NCI-H1417 treated with DMSO at 0.1 percent for 48 hours (cell line): ENCODE measurements around the gene HIGD1B.

ENCODE experiments used
- DNase-seq: peaks from one replicate; lab custom pipeline; 2025; lab: John Stamatoyannopoulos, UW

The HIGD1B gene

GRCh38 chr17:44837196-44837595 lies 10.5 kb upstream of the HIGD1B start:
- no peak for DNase-seq

- no peak for DNase-seq
Observed at GRCh38 chr17:44840274-44840673, 7.4 kb upstream of the HIGD1B start.

GRCh38 chr17:44840936-44841335 lies 6.7 kb upstream of the HIGD1B start:
- DNase-seq: no peak

DNA sequence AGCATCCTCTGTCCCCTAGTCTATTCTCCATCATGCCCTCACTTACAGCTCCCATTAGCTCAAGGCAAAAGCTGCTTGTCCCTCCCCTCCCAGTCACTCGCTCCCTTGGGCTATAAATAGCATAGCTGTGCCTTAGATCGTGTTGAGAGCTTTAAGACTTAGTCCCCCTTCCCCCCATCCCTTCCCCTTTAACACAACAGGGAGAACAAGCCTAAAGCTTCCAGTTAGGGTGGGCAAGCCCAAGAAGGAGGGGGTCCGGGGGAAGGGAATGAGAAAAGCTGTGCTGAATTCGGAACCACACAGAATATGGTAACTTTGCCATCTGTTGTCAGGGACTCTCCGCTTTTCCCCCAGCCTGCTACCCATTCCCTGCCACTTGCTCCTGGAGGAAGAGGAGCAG lies 4.9 kb upstream of the HIGD1B start:
- no peak for DNase-seq

DNA sequence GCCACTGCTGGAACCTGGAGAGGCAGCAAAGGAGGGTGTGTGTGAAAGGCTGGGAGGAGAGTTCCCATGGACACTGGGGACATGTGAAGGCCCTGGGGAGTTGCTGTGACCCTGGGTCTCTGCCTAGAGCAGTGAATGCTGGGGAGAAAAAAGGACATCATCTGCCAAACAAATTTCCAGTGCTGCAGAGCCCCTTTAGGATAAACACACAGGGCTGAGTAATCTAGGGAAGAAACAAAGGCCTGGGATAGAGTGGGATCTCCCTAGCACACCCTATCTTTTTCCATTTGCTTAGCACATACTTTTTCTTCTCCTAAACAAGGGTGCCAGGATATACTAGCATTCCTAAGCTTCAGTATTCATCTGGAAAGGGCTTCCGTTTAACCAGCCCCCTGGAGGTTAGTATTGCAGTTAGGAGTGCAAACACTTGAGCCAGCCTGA lies 3.3 kb upstream of the HIGD1B start:
- no peak for DNase-seq

DNA sequence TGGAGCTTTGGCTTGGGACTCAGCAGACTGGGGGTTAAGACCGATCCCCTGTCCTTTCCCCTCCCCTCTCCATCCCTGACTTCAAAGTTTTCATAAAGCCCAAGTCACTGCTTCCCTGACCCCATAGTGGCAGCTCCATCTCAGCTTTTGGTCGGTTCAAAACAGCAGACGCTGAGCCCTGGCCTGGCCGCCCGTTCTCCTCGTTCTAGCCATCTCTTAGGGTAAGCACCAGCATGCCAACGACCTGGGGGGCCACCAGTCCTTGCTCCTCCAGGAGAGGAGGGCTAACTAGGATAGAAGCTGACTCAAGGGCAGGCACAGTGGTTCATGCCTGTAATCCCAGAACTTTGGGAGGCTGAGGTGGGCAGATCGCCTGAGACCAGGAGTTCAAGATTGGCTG lies 1.5 kb upstream of the HIGD1B start:
- no peak for DNase-seq

GRCh38 chr17:44848257-44848795 lies 643 bp downstream of the HIGD1B start:
- no peak for DNase-seq

- DNase-seq: no peak
Observed at GRCh38 chr17:44848961-44849489, 1.3 kb downstream of the HIGD1B start.

DNA sequence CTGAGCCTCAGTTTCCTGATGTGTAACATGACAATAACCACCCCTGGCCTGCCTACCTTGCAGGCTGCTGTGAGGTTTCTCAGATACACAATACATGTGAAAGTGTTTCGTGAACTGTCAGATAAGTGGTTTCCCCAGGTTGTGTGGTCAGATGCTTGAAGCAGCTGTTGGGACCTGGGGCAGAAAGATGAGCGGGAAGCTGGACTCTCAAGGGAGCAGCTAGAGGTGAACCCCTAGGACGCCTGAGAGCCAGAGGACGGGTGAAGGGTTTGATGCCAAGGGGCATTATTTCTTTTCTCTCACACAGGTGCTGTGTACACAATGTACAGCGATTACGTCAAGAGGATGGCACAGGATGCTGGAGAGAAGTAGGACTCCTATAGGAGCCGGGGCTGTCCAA lies 2.3 kb downstream of the HIGD1B start:
- no peak for DNase-seq

DNA sequence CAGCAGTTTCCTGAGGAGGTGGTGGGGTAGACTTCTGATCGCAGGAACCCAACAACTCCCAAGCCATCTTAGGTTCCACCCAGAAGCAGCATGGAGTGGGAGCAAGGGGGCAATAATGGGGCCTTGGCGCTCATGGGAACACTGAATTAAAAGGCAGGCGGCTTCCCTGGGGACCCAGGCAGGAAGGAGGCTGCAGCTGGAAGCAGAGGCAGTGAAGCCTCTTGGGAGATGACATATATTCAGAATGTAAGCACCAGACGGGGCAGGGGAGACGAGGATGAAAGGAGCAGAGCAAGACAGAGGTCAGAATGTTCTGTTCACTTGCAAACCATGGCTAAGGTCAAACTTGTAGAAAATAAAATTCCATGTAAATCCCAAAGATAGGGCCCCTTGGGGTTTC lies 2.9 kb downstream of the HIGD1B start:
- DNase-seq: no peak

GRCh38 chr17:44854192-44854591 lies 6.5 kb downstream of the HIGD1B start:
- DNase-seq: no peak

- no peak for DNase-seq
Observed at GRCh38 chr17:44859701-44860100, 12.0 kb downstream of the HIGD1B start.

- DNase-seq: no peak
Observed at GRCh38 chr17:44862278-44862914, 14.7 kb downstream of the HIGD1B start.

DNA sequence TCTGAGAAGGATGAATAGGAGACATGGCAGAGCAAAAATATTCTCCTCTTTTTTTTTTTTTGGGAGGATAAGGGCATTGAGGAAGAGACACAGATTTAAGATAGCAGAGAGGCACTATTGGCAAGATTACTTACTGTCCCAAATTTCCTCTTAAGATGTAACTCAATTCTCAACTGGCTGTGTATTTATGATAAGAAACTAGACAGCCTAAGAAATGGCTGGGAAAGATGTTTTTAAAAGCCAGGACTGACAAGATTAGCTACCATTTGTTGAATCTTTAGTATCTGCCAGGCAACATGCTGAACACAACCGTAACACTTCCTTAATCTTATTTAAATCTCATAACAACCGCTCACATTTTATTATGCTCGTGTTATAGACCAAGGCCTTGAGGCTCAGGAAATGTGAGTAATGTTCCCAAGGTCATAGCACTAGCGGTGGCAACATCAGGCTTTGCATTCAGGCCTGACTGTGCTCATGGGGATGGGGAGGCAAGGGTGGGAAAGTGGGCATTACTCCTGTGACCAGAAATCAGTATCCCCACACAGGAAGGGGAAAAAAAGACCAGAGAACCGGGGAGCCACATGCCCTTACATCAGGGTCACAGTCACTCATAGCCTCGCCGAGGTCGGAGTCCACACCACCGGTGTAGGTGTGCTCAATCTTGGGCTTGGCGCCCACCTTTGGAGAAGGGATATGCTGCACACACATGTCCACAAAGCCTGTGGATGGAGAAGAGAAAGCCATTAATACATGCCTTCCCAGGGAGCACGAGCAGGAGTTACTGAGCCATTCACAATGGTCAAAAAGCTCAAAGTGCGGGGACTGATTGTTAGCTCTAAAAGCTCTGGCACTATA lies 15.6 kb downstream of the HIGD1B start:
- DNase-seq: no peak

DNA sequence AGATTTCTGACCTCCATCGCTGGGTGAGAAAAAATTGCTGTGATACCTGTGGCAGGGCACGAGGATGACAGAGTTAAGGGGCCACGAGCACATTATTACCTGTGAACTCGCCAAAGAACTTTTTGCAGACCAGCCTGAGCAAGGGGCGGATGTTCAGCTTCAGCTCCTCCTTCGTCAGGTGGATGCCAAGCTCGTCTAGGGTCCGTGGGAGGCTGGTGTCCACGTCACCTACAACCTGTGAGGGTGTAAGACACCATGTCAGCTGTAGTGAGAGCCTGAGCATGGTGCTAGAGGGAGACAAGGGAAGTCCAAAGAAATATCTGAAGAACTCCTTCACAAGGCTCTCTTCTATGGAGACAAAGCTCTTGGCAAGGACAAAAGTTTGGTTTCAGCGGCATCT lies 17.1 kb downstream of the HIGD1B start:
- no peak for DNase-seq

- peak; percentile 1 for DNase-seq
Observed at GRCh38 chr17:44865231-44865660, 17.6 kb downstream of the HIGD1B start.

DNA sequence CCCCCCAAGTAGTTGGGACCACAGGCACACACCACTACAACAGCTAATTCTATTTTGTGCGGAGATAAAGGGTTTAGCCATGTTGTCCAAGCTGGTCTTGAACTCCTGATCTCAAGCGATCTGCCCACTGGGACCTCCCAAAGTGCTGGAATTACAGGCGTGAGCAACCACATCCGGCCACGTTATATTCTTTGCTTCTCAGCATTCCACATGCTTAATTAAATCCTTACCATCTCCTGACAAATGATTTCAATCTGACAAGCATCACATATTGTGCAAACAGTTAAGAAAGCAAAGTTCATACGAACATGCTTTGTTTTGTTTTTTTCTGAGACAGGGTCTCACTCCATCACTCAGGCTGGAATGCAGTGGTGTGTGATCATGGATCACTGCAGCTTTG lies 18.2 kb downstream of the HIGD1B start:
- no peak for DNase-seq

DNA sequence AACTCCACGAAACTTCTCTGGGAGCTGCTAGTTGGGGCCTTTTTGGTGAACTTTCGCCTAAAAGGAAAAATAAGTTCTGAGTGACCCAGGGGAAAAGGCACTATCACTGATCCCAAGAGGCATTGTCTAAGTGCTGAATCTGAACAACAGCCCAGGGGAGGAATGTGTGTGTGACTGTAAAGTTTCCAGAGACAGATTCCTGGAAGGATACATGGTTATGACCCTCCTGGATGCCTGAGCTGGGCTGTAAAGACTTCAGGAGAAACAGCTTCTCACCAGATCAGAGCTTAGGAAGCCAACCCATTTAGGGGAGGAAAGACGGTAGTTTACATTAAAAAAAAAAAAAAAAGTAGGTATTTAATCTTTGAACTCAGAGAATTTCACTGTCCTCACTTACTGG lies 20.2 kb downstream of the HIGD1B start:
- no peak for DNase-seq

GRCh38 chr17:44871556-44871955 lies 23.9 kb downstream of the HIGD1B start:
- no peak for DNase-seq

DNA sequence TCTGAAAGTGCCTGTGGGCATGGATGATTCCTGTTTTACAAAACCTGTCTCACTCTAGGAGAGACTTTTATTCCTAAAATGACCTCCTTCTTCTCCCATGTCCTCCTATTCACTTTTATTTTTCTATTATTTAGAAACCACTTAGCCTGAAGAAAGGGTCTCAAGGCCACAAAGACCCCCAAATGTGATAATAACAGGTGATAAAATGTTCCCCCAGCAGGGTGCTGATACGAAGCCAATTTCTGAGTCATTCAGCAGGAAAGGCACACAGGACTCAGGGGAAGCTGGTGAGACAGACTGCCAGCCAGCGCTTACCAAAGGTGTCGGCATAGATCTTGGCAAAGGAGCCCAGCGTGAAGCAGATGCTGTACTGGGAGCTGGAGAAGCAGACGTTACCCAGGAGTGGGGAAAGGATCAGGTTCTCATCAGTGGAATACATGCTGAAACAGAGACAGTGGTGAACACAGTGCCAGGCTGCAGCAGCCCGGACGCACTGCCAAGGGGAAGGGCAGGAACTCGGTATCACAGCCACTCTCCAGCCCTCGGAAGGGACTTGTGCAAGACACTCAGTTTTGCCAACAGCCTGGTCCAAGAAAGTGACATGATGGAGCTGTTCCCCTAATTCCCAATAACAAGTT lies 24.6 kb downstream of the HIGD1B start:
- peak; percentile 85 for DNase-seq

DNA sequence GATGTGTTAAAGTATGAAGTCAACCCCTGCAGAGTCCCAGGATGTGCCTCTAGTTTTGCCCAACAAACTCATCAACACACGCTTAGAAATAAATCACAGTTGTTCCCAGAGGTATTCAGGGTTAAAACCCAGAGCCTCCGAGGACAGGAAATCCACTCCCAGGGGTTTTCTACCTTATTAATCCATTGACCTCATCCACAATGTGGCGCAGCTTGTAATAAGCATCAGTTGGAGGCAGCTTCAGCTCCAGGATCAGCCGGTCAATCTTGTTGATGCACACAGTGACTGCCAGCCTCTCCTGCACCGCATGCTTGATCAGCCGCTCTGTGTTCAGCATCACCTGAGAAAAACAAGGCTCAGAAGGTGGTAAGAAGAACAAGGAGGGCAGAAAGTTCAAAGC lies 28.1 kb downstream of the HIGD1B start:
- no peak for DNase-seq

- DNase-seq: no peak
Observed at GRCh38 chr17:44877121-44877520, 29.4 kb downstream of the HIGD1B start.
